ENCODE measurements around the gene CELF1. TPM values are rescaled to one million over a fixed set of nuclear protein-coding genes. Genes with fewer than 3 reads are reported as not detected.
A peak's percentile ranks its signal among the peaks of the same experiment; 100 is the strongest.
"Not testable (repeated sequence)": the region's sequence is repeated elsewhere in the genome, so short reads cannot be mapped to it uniquely, and the experiment has no call there.

CELF1 gene
- polyA plus RNA-seq, 12 donors: 58.2 to 126 (median 79.2) TPM

- DNase-seq: peak; percentile 96
Observed at GRCh38 chr11:47578524-47579494, 25.9 kb upstream of the CELF1 start, which contains the start of the genes KBTBD4 and NDUFS3. Gene KBTBD4, minus strand, starts transcription at chr11:47578970. Its CDS starts 19 bp downstream, at chr11:47578951. Gene NDUFS3, plus strand, starts transcription at chr11:47579074. Its CDS starts 18 bp downstream, at chr11:47579092.

GRCh38 chr11:47577460-47578041 lies 24.6 kb upstream of the CELF1 start:
- DNase-seq: no peak

GRCh38 chr11:47573321-47573720 lies 20.4 kb upstream of the CELF1 start:
- no peak for DNase-seq

GRCh38 chr11:47572715-47573255 lies 19.9 kb upstream of the CELF1 start:
- no peak for DNase-seq

- DNase-seq: no peak
Observed at GRCh38 chr11:47571895-47572294, 19.0 kb upstream of the CELF1 start.

- no peak for DNase-seq
Observed at GRCh38 chr11:47571357-47571729, 18.4 kb upstream of the CELF1 start.

- DNase-seq: no peak
Observed at GRCh38 chr11:47570651-47571356, 17.9 kb upstream of the CELF1 start.

- DNase-seq: no peak
Observed at GRCh38 chr11:47569646-47570045, 16.7 kb upstream of the CELF1 start.

GRCh38 chr11:47566149-47566698 lies 13.3 kb upstream of the CELF1 start:
- DNase-seq: no peak

- DNase-seq: peak; percentile 46
Observed at GRCh38 chr11:47565340-47566148, 12.6 kb upstream of the CELF1 start, which contains the start of gene PTPMT1. Gene PTPMT1, plus strand, starts transcription at chr11:47565599. Its CDS starts 24 bp downstream, at chr11:47565623.

- no peak for DNase-seq
Observed at GRCh38 chr11:47564933-47565339, 12.0 kb upstream of the CELF1 start.

GRCh38 chr11:47564366-47564765 lies 11.4 kb upstream of the CELF1 start:
- not testable (repeated sequence) for DNase-seq

GRCh38 chr11:47562393-47562792 lies 9.5 kb upstream of the CELF1 start:
- DNase-seq: not testable (repeated sequence)

GRCh38 chr11:47560426-47560825 lies 7.5 kb upstream of the CELF1 start:
- no peak for DNase-seq

GRCh38 chr11:47558695-47559094 lies 5.8 kb upstream of the CELF1 start:
- DNase-seq: no peak

GRCh38 chr11:47557004-47557403 lies 4.1 kb upstream of the CELF1 start:
- DNase-seq: not testable (repeated sequence)

GRCh38 chr11:47553406-47553743 lies 443 bp upstream of the CELF1 start:
- DNase-seq: no peak

- peak; percentile 31 for DNase-seq
Observed at GRCh38 chr11:47552056-47552565, 821 bp downstream of the CELF1 start.

- DNase-seq: no peak
Observed at GRCh38 chr11:47551086-47551485, 1.8 kb downstream of the CELF1 start.

- DNase-seq: no peak
Observed at GRCh38 chr11:47550288-47551047, 2.5 kb downstream of the CELF1 start.
